Activated naive CD4-positive, alpha-beta T cell treated with anti-CD3 and anti-CD28 coated beads, Interleukin-2, amount 50 U/mL, for 16 hours (primary cell): Measurements from ENCODE around the gene CRYBA1.
"Not testable (repeated sequence)": the region's sequence is repeated elsewhere in the genome, so short reads cannot be mapped to it uniquely, and the experiment has no call there.

ENCODE experiments used
- DNase-seq: peaks from one replicate; pipeline ENCODE4 v3.0.0-alpha.2; 2020

Gene CRYBA1

GRCh38 chr17:29238133-29238850 lies 8.4 kb upstream of the CRYBA1 start:
- DNase-seq = no peak

- DNase-seq = no peak
Measured at GRCh38 chr17:29240477-29240876, 6.2 kb upstream of the CRYBA1 start.

- no peak for DNase-seq
Measured at GRCh38 chr17:29240968-29241963, 5.4 kb upstream of the CRYBA1 start.

GRCh38 chr17:29242051-29242450 lies 4.6 kb upstream of the CRYBA1 start:
- no peak for DNase-seq

GRCh38 chr17:29242790-29243189 lies 3.9 kb upstream of the CRYBA1 start:
- DNase-seq = no peak

GRCh38 chr17:29243792-29244191 lies 2.9 kb upstream of the CRYBA1 start:
- no peak for DNase-seq

GRCh38 chr17:29245401-29245800 lies 1.3 kb upstream of the CRYBA1 start:
- DNase-seq = no peak

- no peak for DNase-seq
Measured at GRCh38 chr17:29247219-29247618, 560 bp downstream of the CRYBA1 start.

- no peak for DNase-seq
Measured at GRCh38 chr17:29248845-29249244, 2.2 kb downstream of the CRYBA1 start.

- no peak for DNase-seq
Measured at GRCh38 chr17:29250666-29251065, 4.0 kb downstream of the CRYBA1 start.

GRCh38 chr17:29251184-29251583 lies 4.5 kb downstream of the CRYBA1 start:
- DNase-seq = no peak

- no peak for DNase-seq
Measured at GRCh38 chr17:29252101-29252791, 5.6 kb downstream of the CRYBA1 start.

GRCh38 chr17:29253037-29253436 lies 6.4 kb downstream of the CRYBA1 start:
- DNase-seq = no peak

- no peak for DNase-seq
Measured at GRCh38 chr17:29255926-29256522, 9.4 kb downstream of the CRYBA1 start.

GRCh38 chr17:29256735-29257466 lies 10.2 kb downstream of the CRYBA1 start:
- no peak for DNase-seq

GRCh38 chr17:29257756-29258155 lies 11.1 kb downstream of the CRYBA1 start:
- DNase-seq = no peak

- DNase-seq = no peak
Measured at GRCh38 chr17:29263916-29264315, 17.3 kb downstream of the CRYBA1 start.

GRCh38 chr17:29271980-29272379 lies 25.3 kb downstream of the CRYBA1 start:
- DNase-seq = not testable (repeated sequence)

GRCh38 chr17:29273924-29274323 lies 27.3 kb downstream of the CRYBA1 start:
- DNase-seq = no peak

GRCh38 chr17:29278692-29279091 lies 32.0 kb downstream of the CRYBA1 start:
- DNase-seq = no peak

- no peak for DNase-seq
Measured at GRCh38 chr17:29279397-29280070, 32.9 kb downstream of the CRYBA1 start.

- no peak for DNase-seq
Measured at GRCh38 chr17:29283496-29283895, 36.8 kb downstream of the CRYBA1 start.
